Right atrium auricular region (tissue), 2 donors: Measurements from ENCODE around the gene CADPS. TPM values are rescaled to one million over a fixed set of nuclear protein-coding genes. Genes with fewer than 3 reads are reported as not detected.
A peak's percentile ranks its signal among the peaks of the same experiment; 100 is the strongest.

Source experiments
- DNase-seq: peaks from one replicate; pipeline ENCODE4 v3.0.0-alpha.2; 2019; ENCODE audit warnings: low spot score
- H3K27ac ChIP-seq, 2 donors: fragments of 200-600 bp; sonication (generic); 1 replicate in 1 of 2; 2 replicates in 1 of 2; pipeline ENCODE4 v1.5.1; 2016 to 2019
- H3K27me3 ChIP-seq, 2 donors: fragments of 200-600 bp; sonication (generic); one replicate each; pipeline versions ENCODE4 v1.5.1 to v1.6.0; 2017 to 2019
- H3K36me3 ChIP-seq: fragments of 200-600 bp; sonication (generic); one replicate; pipeline ENCODE4 v1.5.1; 2016
- H3K4me1 ChIP-seq, 2 donors: fragments of 200-600 bp; sonication (generic); one replicate each; pipeline versions ENCODE4 v1.5.1 to v1.6.0; 2017 to 2019
- H3K4me3 ChIP-seq, 2 donors: fragments of 200-600 bp; sonication (generic); 1 replicate in 1 of 2; 2 replicates in 1 of 2; pipeline ENCODE4 v1.5.1; 2017 to 2019; ENCODE audit warnings: mild to moderate bottlenecking in 1 of 2, moderate library complexity in 1 of 2
- H3K9me3 ChIP-seq, 2 donors: fragments of 200-600 bp; sonication (generic); one replicate each; pipeline ENCODE4 v1.5.1; 2019
- CTCF ChIP-seq, 2 donors: fragments of 200-600 bp; sonication (generic); IDR thresholded peaks; one replicate each; pipeline ENCODE4 v1.5.1; 2019; ENCODE audit warnings: antibody characterized with exemption in 2 of 2
- total RNA-seq, 2 donors: library from RNA; depleted of rRNA; stranded (reverse); fragments of >200 nt; gene quantifications; one replicate each; pipeline ENCODE4 v1.1.0, GENCODE V29; 2016

Gene CADPS
- total RNA-seq, 2 donors from 2014 or later, result 16.1 to 48.2 TPM

- no peaks in the 10 kb centered on the region for H3K27me3 ChIP-seq
- H3K27ac ChIP-seq, result no peak overlapping the region
- H3K4me3 ChIP-seq, result no peak overlapping the region
- H3K36me3 ChIP-seq, result no peaks in the 10 kb centered on the region
- H3K9me3 ChIP-seq, result no peaks in the 10 kb centered on the region
- no peak for DNase-seq
- no peak for TF ChIP-seq CTCF (IDR thresholded peaks at IDR 0.05)
- peaks cover 0 to 17% of the 10 kb centered on the region in 2 donors for H3K4me1 ChIP-seq
Measured at GRCh38 chr3:62662677-62663076, 212.5 kb downstream of the CADPS start.

- H3K4me1 ChIP-seq, result peaks cover 0 to 31% of the 10 kb centered on the region in 2 donors
- H3K27ac ChIP-seq, result no peak overlapping the region
- DNase-seq, result no peak
- H3K4me3 ChIP-seq, result no peak overlapping the region
- no peaks in the 10 kb centered on the region for H3K36me3 ChIP-seq
- H3K27me3 ChIP-seq, result no peaks in the 10 kb centered on the region
- TF ChIP-seq CTCF (IDR thresholded peaks at IDR 0.05), result no peak
- H3K9me3 ChIP-seq, result no peaks in the 10 kb centered on the region
Measured at GRCh38 chr3:62659660-62660059, 215.6 kb downstream of the CADPS start.

GRCh38 chr3:62655691-62656063 is 219.5 kb downstream of the CADPS start:
- Histone ChIP-seq H3K9me3 (no peaks in the 10 kb centered on the region), H3K4me3 (no peak overlapping the region), H3K27ac (peak overlapping the region; percentile 67 to 83), H3K27me3 (no peaks in the 10 kb centered on the region), H3K4me1 (peaks cover 0 to 30% of the 10 kb centered on the region in 2 donors), H3K36me3 (no peaks in the 10 kb centered on the region)
- TF ChIP-seq CTCF (IDR thresholded peaks at IDR 0.05), result no peak
- peak; percentile 66 for DNase-seq

GRCh38 chr3:62655056-62655690 is 220.0 kb downstream of the CADPS start:
- no peak for DNase-seq
- Histone ChIP-seq H3K9me3 (no peaks in the 10 kb centered on the region), H3K27ac (peak overlapping the region; percentile 67 to 83), H3K4me1 (peaks cover 0 to 30% of the 10 kb centered on the region in 2 donors), H3K4me3 (no peak overlapping the region), H3K27me3 (no peaks in the 10 kb centered on the region), H3K36me3 (no peaks in the 10 kb centered on the region)
- no peak for TF ChIP-seq CTCF (IDR thresholded peaks at IDR 0.05)

GRCh38 chr3:62653796-62654195 is 221.4 kb downstream of the CADPS start:
- Histone ChIP-seq H3K4me1 (peaks cover 0 to 30% of the 10 kb centered on the region in 2 donors), H3K4me3 (no peak overlapping the region), H3K27ac (peak overlapping the region; percentile 67 to 83), H3K27me3 (no peaks in the 10 kb centered on the region), H3K9me3 (no peaks in the 10 kb centered on the region), H3K36me3 (no peaks in the 10 kb centered on the region)
- no peak for TF ChIP-seq CTCF (IDR thresholded peaks at IDR 0.05)
- DNase-seq, result no peak

GRCh38 chr3:62647711-62648110 is 227.5 kb downstream of the CADPS start:
- no peaks in the 10 kb centered on the region for H3K36me3 ChIP-seq
- DNase-seq, result no peak
- H3K27ac ChIP-seq, result no peak overlapping the region
- TF ChIP-seq CTCF (IDR thresholded peaks at IDR 0.05), result no peak
- H3K27me3 ChIP-seq, result no peaks in the 10 kb centered on the region
- H3K9me3 ChIP-seq, result no peaks in the 10 kb centered on the region
- no peaks in the 10 kb centered on the region for H3K4me1 ChIP-seq
- H3K4me3 ChIP-seq, result no peak overlapping the region
